HG03354 (cell line): ENCODE measurements around the gene AMBP.

Source experiments
- ATAC-seq: cut with Tn5 transposase; IDR thresholded peaks from one replicate; pipeline ENCODE4 v1.9.1; 2021; ENCODE audit warnings: mild to moderate bottlenecking; ENCODE audit not compliant: unreplicated experiment, poor library complexity, severe bottlenecking

The AMBP gene

DNA sequence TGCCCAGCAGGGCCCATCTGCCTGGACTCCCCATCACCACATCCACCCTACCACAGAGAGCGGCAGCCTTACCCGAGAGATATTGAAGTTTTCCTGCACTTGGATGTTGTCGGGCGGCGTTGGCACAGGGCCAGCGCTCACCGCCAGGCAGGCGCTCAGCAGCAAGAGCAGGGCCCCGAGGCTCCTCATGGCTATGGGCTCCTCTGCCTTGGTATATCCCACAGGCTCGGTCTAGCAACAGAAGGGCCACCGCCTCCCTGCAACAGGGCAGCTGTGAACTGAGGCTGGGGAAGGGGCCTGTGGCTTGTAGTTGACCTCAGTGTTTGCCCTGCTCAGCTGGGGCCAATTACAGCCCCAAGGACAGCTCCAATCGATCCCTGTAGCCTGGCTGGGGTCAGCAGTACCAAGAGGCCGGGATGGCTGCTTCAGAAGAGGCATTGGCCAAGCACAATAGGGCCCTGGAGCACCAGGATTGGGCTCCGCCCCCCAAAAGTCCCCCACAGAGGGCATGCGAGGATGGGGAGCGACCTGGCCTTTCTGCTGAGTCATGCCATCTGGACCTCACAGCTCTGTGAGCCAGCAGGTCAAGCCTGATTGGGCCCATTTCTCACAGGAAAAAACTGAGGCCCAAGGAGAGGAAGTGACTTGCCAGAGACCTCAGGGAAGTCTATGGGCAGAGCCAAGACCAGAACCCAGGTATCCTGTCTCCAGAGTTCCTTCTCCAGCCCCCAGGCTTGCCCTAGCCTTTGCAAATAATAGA is at the start of gene AMBP:
Gene AMBP (minus strand): TSS at position 280 of the 760 bp plus-strand sequence. CDS start 91 bp downstream, at position 189.
- ATAC-seq = no peak

- no peak for ATAC-seq
Observed at GRCh38 chr9:114126247-114127060, 48.4 kb upstream of the AMBP start.

DNA sequence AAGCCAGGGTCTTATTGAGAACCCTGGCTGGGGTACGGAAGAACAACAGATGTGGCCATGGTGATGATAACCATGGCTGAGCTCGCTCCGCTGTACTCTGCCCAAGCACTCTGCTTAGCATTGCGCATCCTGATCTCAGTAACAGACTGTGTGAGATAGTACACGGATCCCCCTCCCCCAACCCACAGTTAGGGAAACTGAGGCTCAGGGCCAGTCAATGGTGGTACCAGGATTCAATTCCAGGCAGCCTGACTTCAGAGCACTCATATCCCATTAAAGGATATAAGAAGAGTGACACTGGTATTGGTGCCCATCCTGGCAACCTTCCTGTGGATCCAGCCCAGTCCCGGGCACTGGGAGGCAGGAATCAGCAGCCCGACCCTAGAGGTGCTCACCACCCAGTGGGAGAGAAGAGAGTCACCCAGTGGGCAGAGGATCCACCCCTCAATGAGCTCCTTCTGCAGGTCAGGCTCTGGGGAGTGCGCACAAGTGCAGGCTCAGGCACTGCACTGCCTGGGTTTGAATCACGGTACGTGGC is 47.4 kb upstream of the AMBP start:
- ATAC-seq = no peak

DNA sequence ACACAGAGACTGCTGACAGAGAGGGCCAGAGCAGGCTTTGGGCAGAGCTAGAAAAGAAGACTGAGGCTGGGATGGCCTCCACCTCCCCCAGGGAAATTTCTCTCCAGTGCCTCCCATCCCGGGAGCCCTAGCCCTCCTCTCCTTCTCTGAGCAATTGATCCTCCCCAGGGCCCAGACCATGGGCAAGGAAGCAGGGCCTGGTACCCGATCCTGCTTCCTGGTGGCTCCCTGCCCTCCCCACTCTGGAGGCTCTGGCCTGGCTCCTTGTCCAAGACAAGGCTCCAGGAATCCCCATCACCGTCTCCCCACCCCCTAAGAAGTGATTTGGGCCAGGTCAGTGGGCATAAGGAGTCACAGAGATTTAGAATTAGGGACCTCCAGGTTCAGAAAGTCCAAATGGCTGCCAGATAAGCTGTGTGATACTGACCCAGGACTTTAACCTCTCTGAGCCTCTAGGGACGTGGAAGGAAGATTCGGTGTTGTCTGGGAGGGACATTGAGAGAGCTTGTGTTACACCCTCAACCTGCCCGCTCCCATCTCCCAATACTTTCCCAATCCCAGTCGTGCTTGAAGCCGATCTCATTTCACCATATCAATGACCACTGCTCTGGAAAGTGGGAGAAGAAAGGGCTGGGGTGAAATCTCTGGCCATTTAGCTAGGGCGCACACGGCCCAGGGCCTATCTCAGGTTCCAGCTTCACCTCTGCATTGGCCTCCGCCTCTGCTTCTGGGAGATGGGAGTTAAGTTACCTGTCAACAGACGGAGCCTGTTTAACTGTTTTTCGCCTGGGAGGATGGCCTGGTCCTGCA is 46.8 kb upstream of the AMBP start:
- no peak for ATAC-seq

GRCh38 chr9:114124138-114124537 is 46.0 kb upstream of the AMBP start:
- ATAC-seq = no peak

GRCh38 chr9:114123031-114123977 is 45.2 kb upstream of the AMBP start:
- ATAC-seq = no peak

DNA sequence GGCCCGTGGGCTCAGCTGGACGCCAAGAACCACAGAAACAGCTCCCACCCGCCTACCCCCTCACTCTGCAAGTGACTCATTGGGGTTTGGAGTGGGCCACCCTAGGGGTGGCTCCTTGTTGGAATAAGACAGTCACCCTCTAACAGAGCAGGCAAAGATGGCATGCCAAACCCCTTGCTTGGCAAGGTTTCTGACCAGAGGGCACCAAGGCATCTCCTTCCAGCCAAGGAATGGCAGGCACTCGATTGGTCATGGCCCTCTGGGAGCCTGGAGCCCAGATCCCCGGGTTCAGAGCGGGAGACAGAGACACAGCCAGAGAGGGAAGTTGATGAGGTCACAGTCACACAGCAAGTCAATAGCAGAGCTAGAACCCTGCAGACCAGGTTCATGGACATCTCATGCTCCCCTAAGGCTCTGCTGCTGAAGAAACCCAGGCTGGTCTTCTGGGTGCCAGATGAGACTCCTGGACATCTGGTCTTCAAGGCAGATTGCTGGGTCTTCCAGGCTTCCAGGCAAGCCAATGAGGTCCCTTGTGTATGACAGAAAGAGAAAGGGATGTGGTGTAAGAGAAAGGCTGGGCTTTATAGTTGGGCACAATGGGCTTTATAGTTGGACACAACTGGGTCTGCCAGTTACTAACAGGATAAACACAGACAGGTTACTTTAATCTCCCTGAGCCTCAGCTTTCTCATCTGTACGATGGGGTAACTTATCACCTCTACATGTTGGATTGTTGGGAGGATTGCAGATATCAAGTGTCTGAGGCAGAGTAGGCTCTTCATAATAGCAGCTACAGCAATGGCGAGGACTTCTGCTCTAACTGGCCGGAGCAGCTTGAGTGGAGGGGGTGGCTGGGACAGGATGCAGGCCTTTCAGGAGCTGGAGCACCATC is 44.3 kb upstream of the AMBP start:
- ATAC-seq = no peak

- ATAC-seq = no peak
Observed at GRCh38 chr9:114121227-114122135, 43.4 kb upstream of the AMBP start.

- ATAC-seq = no peak
Observed at GRCh38 chr9:114120192-114121014, 42.3 kb upstream of the AMBP start.

DNA sequence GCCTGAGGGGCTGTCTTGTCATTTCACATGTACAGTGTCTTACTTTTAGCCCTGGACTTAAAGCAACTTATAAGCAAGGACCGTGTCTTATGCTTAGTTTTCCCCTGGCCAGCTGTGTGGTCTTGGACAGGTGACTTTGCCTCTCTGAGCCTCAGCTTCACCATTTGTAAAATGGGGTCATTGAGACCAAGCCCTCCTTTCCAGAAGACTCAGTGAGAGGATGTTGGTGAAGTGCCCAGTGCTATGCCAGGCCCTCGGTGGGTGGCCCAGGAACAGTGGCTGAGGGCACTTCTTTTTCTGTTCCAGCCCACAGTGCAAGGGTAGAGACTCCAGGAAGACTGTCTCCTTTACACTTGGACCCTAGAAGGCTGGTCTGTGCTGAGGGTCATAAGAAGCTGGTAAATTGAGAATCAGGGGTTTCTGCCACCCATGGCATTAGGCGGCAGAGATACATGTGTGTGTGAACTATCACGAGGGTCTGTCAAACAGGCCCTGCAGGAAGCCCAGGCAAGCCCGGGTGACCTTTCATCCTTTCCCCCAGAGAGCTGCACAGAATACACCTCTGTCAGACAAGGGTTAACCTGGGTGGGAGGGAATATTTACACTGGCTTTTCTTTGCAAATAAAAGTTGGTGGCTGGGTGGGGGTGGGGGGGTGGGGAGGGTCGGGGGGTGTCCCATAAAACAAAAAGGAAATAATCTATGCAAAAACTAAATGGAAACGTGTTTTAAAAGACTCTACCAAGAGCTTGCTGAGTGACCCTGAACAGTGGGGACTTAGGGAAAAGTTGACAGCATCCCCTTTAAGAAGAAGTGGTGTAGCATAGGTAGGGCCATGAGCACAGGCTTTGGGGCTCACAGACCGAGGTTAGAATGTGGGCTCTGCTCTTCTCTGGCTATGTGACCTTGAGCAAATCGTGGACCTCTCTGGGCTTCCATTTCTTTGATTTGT is 41.4 kb upstream of the AMBP start:
- ATAC-seq = no peak

DNA sequence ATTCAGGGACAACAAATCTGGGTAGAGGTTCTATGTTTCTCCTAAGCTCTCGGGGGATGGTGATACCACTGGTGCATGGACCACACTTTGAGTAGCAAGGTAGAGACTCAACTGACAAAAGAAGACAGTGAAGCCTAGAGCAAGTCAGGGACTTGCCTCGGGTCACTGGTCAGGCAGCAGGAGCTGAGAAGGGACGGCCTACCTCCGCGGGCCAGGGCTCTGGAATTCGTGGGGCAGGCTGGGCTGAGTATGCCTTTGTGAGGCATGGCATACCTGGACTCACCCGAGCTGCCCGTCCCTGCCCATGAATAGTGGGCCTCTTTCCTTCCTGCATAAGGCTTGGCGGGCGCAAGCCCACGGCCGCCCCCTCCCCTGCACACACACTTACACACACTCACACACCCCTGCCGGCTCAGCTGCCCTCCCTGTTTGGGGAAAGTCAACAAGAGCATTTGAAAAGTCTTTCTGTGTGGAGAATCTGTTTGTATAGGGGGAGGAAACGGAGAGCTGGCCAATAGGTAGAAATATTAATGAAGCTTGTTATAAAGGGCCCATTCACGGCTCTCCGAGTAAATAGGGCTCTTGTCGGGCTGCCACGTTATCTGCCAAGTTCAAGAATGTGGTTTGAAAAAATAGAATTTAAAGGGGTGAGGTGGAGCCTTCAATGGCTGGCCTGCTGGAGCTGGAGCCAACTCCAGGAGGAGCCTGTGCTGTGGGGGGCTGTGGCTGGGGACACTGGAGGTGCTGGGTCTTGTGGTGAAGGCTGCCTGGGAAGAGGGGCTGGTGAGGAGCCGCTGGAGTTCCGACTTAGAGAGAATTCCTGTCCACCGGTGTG is 40.1 kb upstream of the AMBP start:
- ATAC-seq = no peak

DNA sequence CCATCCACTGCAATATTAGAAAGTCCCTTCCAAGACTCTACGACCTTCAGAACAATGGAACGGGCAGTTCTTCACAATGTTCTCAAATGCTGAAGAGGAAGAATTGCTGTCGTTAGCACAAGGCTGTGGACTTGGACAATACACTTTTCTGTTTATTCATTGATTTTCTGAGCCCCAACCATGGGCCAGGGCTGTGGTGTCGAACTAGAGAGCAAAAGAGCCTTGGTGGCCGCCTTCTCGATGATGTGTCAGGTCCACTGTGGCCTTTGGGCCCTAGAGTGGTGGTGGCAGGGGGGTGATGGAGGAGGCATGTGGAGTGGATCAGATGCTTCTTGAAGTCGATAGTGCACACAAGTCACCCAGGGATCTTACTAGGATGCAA is 39.5 kb upstream of the AMBP start:
- no peak for ATAC-seq

- ATAC-seq = no peak
Observed at GRCh38 chr9:114116126-114116747, 38.1 kb upstream of the AMBP start.

GRCh38 chr9:114115654-114116125 is 37.6 kb upstream of the AMBP start:
- no peak for ATAC-seq
